ENCODE measurements around the gene FGF11. TPM values are rescaled to one million over a fixed set of nuclear protein-coding genes. Genes with fewer than 3 reads are reported as not detected.

FGF11 gene
- total and polyA plus RNA-seq, 2 experiments from 2014 or later, result 0.36 TPM; not detected in 1

- Histone ChIP-seq H3K4me2 (ENCODE audit: unreplicated experiment) (no peak overlapping the region), H3K9me2 (ENCODE audit: insufficient read depth) (no peaks in the 10 kb centered on the region), H4K20me1 (ENCODE audit: insufficient read depth) (peaks cover 44% of the 10 kb centered on the region), H3K4me1 (ENCODE audit: insufficient read depth) (peaks cover 23% of the 10 kb centered on the region), H3K27me3 (replicated peaks; ENCODE audit: insufficient read depth) (no peaks in the 10 kb centered on the region), H3K36me3 (ENCODE audit: low read depth) (no peaks in the 10 kb centered on the region), H2AFZ (no peak overlapping the region), H3K9me3 (ENCODE audit: low read depth) (no peaks in the 10 kb centered on the region), H3F3A (ENCODE audit: insufficient read depth) (peaks cover 10% of the 10 kb centered on the region; the same call in 1 of the 2 replicates), H3K9ac (no peak overlapping the region), H3K27ac (no peak overlapping the region), H3K4me3 (no peak overlapping the region), H3K79me2 (ENCODE audit: insufficient read depth) (peaks cover 100% of the 10 kb centered on the region)
- in situ Hi-C loops (cut with MboI), result no loop called here
- 78% methylated on average over 8 of the region's 8 CpGs for WGBS, 2 experiments (ENCODE audit: low coverage in 1 of 2, low lambda C conversion rate in 2 of 2, missing lambda C conversion rate in 2 of 2)
- DNase-seq, result no peak
- TF ChIP-seq EZH2 (IDR thresholded peaks at IDR 0.05; ENCODE audit: insufficient read depth, poor library complexity, severe bottlenecking), result no peak
These were observed 50.8 kb downstream of the FGF11 start for GRCh38 chr17:7490144-7490543.

- H3K9ac ChIP-seq, result no peak overlapping the region
- DNase-seq, result no peak
- peaks cover 48% of the 10 kb centered on the region for H4K20me1 ChIP-seq (ENCODE audit: insufficient read depth)
- H3K4me2 ChIP-seq (ENCODE audit: unreplicated experiment), result no peak overlapping the region
- peaks cover 100% of the 10 kb centered on the region for H3K79me2 ChIP-seq (ENCODE audit: insufficient read depth)
- H3K27ac ChIP-seq, result no peak overlapping the region
- in situ Hi-C loops (cut with MboI), result no loop called here
- no peak overlapping the region for H3K4me3 ChIP-seq
- peaks cover 6% of the 10 kb centered on the region; the same call in 1 of the 2 replicates for H3F3A ChIP-seq (ENCODE audit: insufficient read depth)
- TF ChIP-seq EZH2phosphoT487 (IDR thresholded peaks at IDR 0.05; ENCODE audit: insufficient read depth, low read depth) (no peak), EZH2 (IDR thresholded peaks at IDR 0.05; ENCODE audit: insufficient read depth, poor library complexity, severe bottlenecking) (no peak)
- no peak overlapping the region for H2AFZ ChIP-seq
- H3K27me3 ChIP-seq (replicated peaks; ENCODE audit: insufficient read depth), result no peaks in the 10 kb centered on the region
- no peaks in the 10 kb centered on the region for H3K9me2 ChIP-seq (ENCODE audit: insufficient read depth)
- H3K9me3 ChIP-seq (ENCODE audit: low read depth), result no peaks in the 10 kb centered on the region
- peaks cover 20% of the 10 kb centered on the region for H3K4me1 ChIP-seq (ENCODE audit: insufficient read depth)
- 100% methylated on average over 1 of the region's 1 CpG for WGBS, 2 experiments (ENCODE audit: low coverage in 1 of 2, low lambda C conversion rate in 2 of 2, missing lambda C conversion rate in 2 of 2)
- H3K36me3 ChIP-seq (ENCODE audit: low read depth), result peaks cover 4% of the 10 kb centered on the region; the same call in 1 of the 2 replicates
These were observed 52.3 kb downstream of the FGF11 start for GRCh38 chr17:7491583-7491982.

- in situ Hi-C loops (cut with MboI), result no loop called here
- peaks cover 4% of the 10 kb centered on the region; the same call in 1 of the 2 replicates for H3F3A ChIP-seq (ENCODE audit: insufficient read depth)
- no peak overlapping the region for H3K4me2 ChIP-seq (ENCODE audit: unreplicated experiment)
- no peak overlapping the region for H2AFZ ChIP-seq
- H3K79me2 ChIP-seq (ENCODE audit: insufficient read depth), result peaks cover 98% of the 10 kb centered on the region
- no peaks in the 10 kb centered on the region for H3K9me2 ChIP-seq (ENCODE audit: insufficient read depth)
- no peak overlapping the region for H3K9ac ChIP-seq
- H3K36me3 ChIP-seq (ENCODE audit: low read depth), result peaks cover 14% of the 10 kb centered on the region
- peaks cover 5% of the 10 kb centered on the region; the same call in 1 of the 2 replicates for H3K4me1 ChIP-seq (ENCODE audit: insufficient read depth)
- no peak for DNase-seq
- H4K20me1 ChIP-seq (ENCODE audit: insufficient read depth), result peaks cover 39% of the 10 kb centered on the region
- no peak overlapping the region for H3K27ac ChIP-seq
- H3K4me3 ChIP-seq, result no peak overlapping the region
- 97 to 99% methylated on average over 3 of the region's 3 CpGs for WGBS, 2 experiments (ENCODE audit: low coverage in 1 of 2, low lambda C conversion rate in 2 of 2, missing lambda C conversion rate in 2 of 2)
- H3K9me3 ChIP-seq (ENCODE audit: low read depth), result no peaks in the 10 kb centered on the region
- no peaks in the 10 kb centered on the region for H3K27me3 ChIP-seq (replicated peaks; ENCODE audit: insufficient read depth)
- TF ChIP-seq EZH2phosphoT487 (IDR thresholded peaks at IDR 0.05; ENCODE audit: insufficient read depth, low read depth) (no peak), EZH2 (IDR thresholded peaks at IDR 0.05; ENCODE audit: insufficient read depth, poor library complexity, severe bottlenecking) (no peak)
These were observed 54.6 kb downstream of the FGF11 start for GRCh38 chr17:7493941-7494340.

Other genes with a start within 250 kb of the FGF11 start
Only the 30 nearest of the 40 such genes appear.
- 38.9 and 63.2 TPM in 2 replicates for gene CTDNEP1, start 187.8 kb upstream of the FGF11 start, total RNA-seq (2014; rRNA removed; shearing (Covaris generic))
- gene CTDNEP1, start 187.8 kb upstream of the FGF11 start, polyA plus RNA-seq (2016; fragmentation: Nextera tagmentation; extraction: Ambion mirVana), result 30.0 and 30.7 TPM in 2 replicates
- gene ELP5, start 187.3 kb upstream of the FGF11 start, total RNA-seq (2014; rRNA removed; shearing (Covaris generic)), result 25.9 and 32.9 TPM in 2 replicates
- 34.8 and 34.9 TPM in 2 replicates for gene ELP5, start 187.3 kb upstream of the FGF11 start, polyA plus RNA-seq (2016; fragmentation: Nextera tagmentation; extraction: Ambion mirVana)
- gene CLDN7, start 177.0 kb upstream of the FGF11 start, total RNA-seq (2014; rRNA removed; shearing (Covaris generic)), result 4.5 and 5.4 TPM in 2 replicates
- 1.7 and 2.3 TPM in 2 replicates for gene CLDN7, start 177.0 kb upstream of the FGF11 start, polyA plus RNA-seq (2016; fragmentation: Nextera tagmentation; extraction: Ambion mirVana)
- gene SLC2A4, start 157.8 kb upstream of the FGF11 start, total RNA-seq (2014; rRNA removed; shearing (Covaris generic)), result not detected in 2 replicates
- gene SLC2A4, start 157.8 kb upstream of the FGF11 start, polyA plus RNA-seq (2016; fragmentation: Nextera tagmentation; extraction: Ambion mirVana), result 0.08 TPM in 1 of 2 replicates, not detected in the other
- gene YBX2, start 144.9 kb upstream of the FGF11 start, total RNA-seq (2014; rRNA removed; shearing (Covaris generic)), result 0.22 TPM in 1 of 2 replicates, not detected in the other
- not detected in 2 replicates for gene YBX2, start 144.9 kb upstream of the FGF11 start, polyA plus RNA-seq (2016; fragmentation: Nextera tagmentation; extraction: Ambion mirVana)
- 869 and 956 TPM in 2 replicates for gene EIF5A, start 131.9 kb upstream of the FGF11 start, total RNA-seq (2014; rRNA removed; shearing (Covaris generic))
- gene EIF5A, start 131.9 kb upstream of the FGF11 start, polyA plus RNA-seq (2016; fragmentation: Nextera tagmentation; extraction: Ambion mirVana), result 998 and 1,047 TPM in 2 replicates
- gene GPS2, start 124.2 kb upstream of the FGF11 start, total RNA-seq (2014; rRNA removed; shearing (Covaris generic)), result 50.1 and 81.3 TPM in 2 replicates
- gene GPS2, start 124.2 kb upstream of the FGF11 start, polyA plus RNA-seq (2016; fragmentation: Nextera tagmentation; extraction: Ambion mirVana), result 53.8 and 59.4 TPM in 2 replicates
- 12.8 and 20.1 TPM in 2 replicates for gene NEURL4, start 110.2 kb upstream of the FGF11 start, total RNA-seq (2014; rRNA removed; shearing (Covaris generic))
- gene NEURL4, start 110.2 kb upstream of the FGF11 start, polyA plus RNA-seq (2016; fragmentation: Nextera tagmentation; extraction: Ambion mirVana), result 2.0 and 2.1 TPM in 2 replicates
- gene ACAP1, start 103.0 kb upstream of the FGF11 start, total RNA-seq (2014; rRNA removed; shearing (Covaris generic)), result 0.89 and 4.4 TPM in 2 replicates
- 15.6 and 15.7 TPM in 2 replicates for gene ACAP1, start 103.0 kb upstream of the FGF11 start, polyA plus RNA-seq (2016; fragmentation: Nextera tagmentation; extraction: Ambion mirVana)
- gene KCTD11, start 87.3 kb upstream of the FGF11 start, total RNA-seq (2014; rRNA removed; shearing (Covaris generic)), result 24.9 and 27.2 TPM in 2 replicates
- gene KCTD11, start 87.3 kb upstream of the FGF11 start, polyA plus RNA-seq (2016; fragmentation: Nextera tagmentation; extraction: Ambion mirVana), result 15.5 and 16.2 TPM in 2 replicates
- not detected in 2 replicates for gene TMEM95, start 84.4 kb upstream of the FGF11 start, total RNA-seq (2014; rRNA removed; shearing (Covaris generic))
- gene TMEM95, start 84.4 kb upstream of the FGF11 start, polyA plus RNA-seq (2016; fragmentation: Nextera tagmentation; extraction: Ambion mirVana), result not detected in 2 replicates
- gene TNK1, start 58.4 kb upstream of the FGF11 start, total RNA-seq (2014; rRNA removed; shearing (Covaris generic)), result 0.43 and 2.7 TPM in 2 replicates
- gene TNK1, start 58.4 kb upstream of the FGF11 start, polyA plus RNA-seq (2016; fragmentation: Nextera tagmentation; extraction: Ambion mirVana), result 1.1 and 1.2 TPM in 2 replicates
- gene PLSCR3, start 45.0 kb upstream of the FGF11 start, total RNA-seq (2014; rRNA removed; shearing (Covaris generic)), result 72.8 and 73.9 TPM in 2 replicates
- 136 and 153 TPM in 2 replicates for gene PLSCR3, start 45.0 kb upstream of the FGF11 start, polyA plus RNA-seq (2016; fragmentation: Nextera tagmentation; extraction: Ambion mirVana)
- gene TMEM256, start 35.4 kb upstream of the FGF11 start, total RNA-seq (2014; rRNA removed; shearing (Covaris generic)), result 18.0 and 59.3 TPM in 2 replicates
- 40.1 and 44.2 TPM in 2 replicates for gene TMEM256, start 35.4 kb upstream of the FGF11 start, polyA plus RNA-seq (2016; fragmentation: Nextera tagmentation; extraction: Ambion mirVana)
- gene NLGN2, start 31.7 kb upstream of the FGF11 start, total RNA-seq (2014; rRNA removed; shearing (Covaris generic)), result 8.0 and 9.5 TPM in 2 replicates
- gene NLGN2, start 31.7 kb upstream of the FGF11 start, polyA plus RNA-seq (2016; fragmentation: Nextera tagmentation; extraction: Ambion mirVana), result 3.3 and 3.5 TPM in 2 replicates
- not detected in 2 replicates for gene SPEM1, start 19.2 kb upstream of the FGF11 start, total RNA-seq (2014; rRNA removed; shearing (Covaris generic))
- gene SPEM1, start 19.2 kb upstream of the FGF11 start, polyA plus RNA-seq (2016; fragmentation: Nextera tagmentation; extraction: Ambion mirVana), result not detected in 2 replicates
- gene SPEM2, start 13.9 kb upstream of the FGF11 start, total RNA-seq (2014; rRNA removed; shearing (Covaris generic)), result not detected in 2 replicates
- not detected in 2 replicates for gene SPEM2, start 13.9 kb upstream of the FGF11 start, polyA plus RNA-seq (2016; fragmentation: Nextera tagmentation; extraction: Ambion mirVana)
- gene SPEM3, start 10.7 kb upstream of the FGF11 start, total RNA-seq (2014; rRNA removed; shearing (Covaris generic)), result not detected in 2 replicates
- not detected in 2 replicates for gene SPEM3, start 10.7 kb upstream of the FGF11 start, polyA plus RNA-seq (2016; fragmentation: Nextera tagmentation; extraction: Ambion mirVana)
- 3.2 and 7.7 TPM in 2 replicates for gene TMEM102, start 4.1 kb upstream of the FGF11 start, total RNA-seq (2014; rRNA removed; shearing (Covaris generic))
- gene TMEM102, start 4.1 kb upstream of the FGF11 start, polyA plus RNA-seq (2016; fragmentation: Nextera tagmentation; extraction: Ambion mirVana), result 3.4 and 4.3 TPM in 2 replicates
- 3.9 and 4.9 TPM in 2 replicates for gene CHRNB1, start 5.5 kb downstream of the FGF11 start, total RNA-seq (2014; rRNA removed; shearing (Covaris generic))
- 3.5 and 4.2 TPM in 2 replicates for gene CHRNB1, start 5.5 kb downstream of the FGF11 start, polyA plus RNA-seq (2016; fragmentation: Nextera tagmentation; extraction: Ambion mirVana)
- gene ZBTB4, start 40.1 kb downstream of the FGF11 start, total RNA-seq (2014; rRNA removed; shearing (Covaris generic)), result 32.9 and 35.9 TPM in 2 replicates
- 17.7 and 18.2 TPM in 2 replicates for gene ZBTB4, start 40.1 kb downstream of the FGF11 start, polyA plus RNA-seq (2016; fragmentation: Nextera tagmentation; extraction: Ambion mirVana)
- gene SLC35G6, start 41.9 kb downstream of the FGF11 start, total RNA-seq (2014; rRNA removed; shearing (Covaris generic)), result not detected in 2 replicates
- gene SLC35G6, start 41.9 kb downstream of the FGF11 start, polyA plus RNA-seq (2016; fragmentation: Nextera tagmentation; extraction: Ambion mirVana), result 0.14 TPM in 1 of 2 replicates, not detected in the other
- 45.9 and 46.2 TPM in 2 replicates for gene POLR2A, start 44.9 kb downstream of the FGF11 start, total RNA-seq (2014; rRNA removed; shearing (Covaris generic))
- 74.1 and 75.7 TPM in 2 replicates for gene POLR2A, start 44.9 kb downstream of the FGF11 start, polyA plus RNA-seq (2016; fragmentation: Nextera tagmentation; extraction: Ambion mirVana)
- 21.9 and 34.3 TPM in 2 replicates for gene TNFSF12, start 109.5 kb downstream of the FGF11 start, total RNA-seq (2014; rRNA removed; shearing (Covaris generic))
- 14.0 and 18.7 TPM in 2 replicates for gene TNFSF12, start 109.5 kb downstream of the FGF11 start, polyA plus RNA-seq (2016; fragmentation: Nextera tagmentation; extraction: Ambion mirVana)
- gene TNFSF13, start 119.2 kb downstream of the FGF11 start, total RNA-seq (2014; rRNA removed; shearing (Covaris generic)), result 1.5 TPM in 1 of 2 replicates, not detected in the other
- gene TNFSF13, start 119.2 kb downstream of the FGF11 start, polyA plus RNA-seq (2016; fragmentation: Nextera tagmentation; extraction: Ambion mirVana), result 1.4 and 2.0 TPM in 2 replicates
- 82.5 and 111 TPM in 2 replicates for gene SENP3, start 122.4 kb downstream of the FGF11 start, total RNA-seq (2014; rRNA removed; shearing (Covaris generic))
- 1.3 and 1.9 TPM in 2 replicates for gene SENP3, start 122.4 kb downstream of the FGF11 start, polyA plus RNA-seq (2016; fragmentation: Nextera tagmentation; extraction: Ambion mirVana)
- gene CD68, start 140.1 kb downstream of the FGF11 start, total RNA-seq (2014; rRNA removed; shearing (Covaris generic)), result 51.1 and 55.0 TPM in 2 replicates
- gene CD68, start 140.1 kb downstream of the FGF11 start, polyA plus RNA-seq (2016; fragmentation: Nextera tagmentation; extraction: Ambion mirVana), result 84.5 and 88.1 TPM in 2 replicates
- gene MPDU1, start 144.3 kb downstream of the FGF11 start, total RNA-seq (2014; rRNA removed; shearing (Covaris generic)), result 127 and 195 TPM in 2 replicates
- 63.2 and 65.9 TPM in 2 replicates for gene MPDU1, start 144.3 kb downstream of the FGF11 start, polyA plus RNA-seq (2016; fragmentation: Nextera tagmentation; extraction: Ambion mirVana)
- gene SOX15, start 150.6 kb downstream of the FGF11 start, total RNA-seq (2014; rRNA removed; shearing (Covaris generic)), result 3.9 TPM in 1 of 2 replicates, not detected in the other
- 0.71 and 1.1 TPM in 2 replicates for gene SOX15, start 150.6 kb downstream of the FGF11 start, polyA plus RNA-seq (2016; fragmentation: Nextera tagmentation; extraction: Ambion mirVana)
- 44.5 and 57.1 TPM in 2 replicates for gene FXR2, start 175.4 kb downstream of the FGF11 start, total RNA-seq (2014; rRNA removed; shearing (Covaris generic))
- gene FXR2, start 175.4 kb downstream of the FGF11 start, polyA plus RNA-seq (2016; fragmentation: Nextera tagmentation; extraction: Ambion mirVana), result 10.9 and 13.5 TPM in 2 replicates